ENCODE data around the gene SSBP2. TPM values are rescaled to one million over a fixed set of nuclear protein-coding genes. Genes with fewer than 3 reads are reported as not detected.
"Not testable (repeated sequence)": the region's sequence is repeated elsewhere in the genome, so short reads cannot be mapped to it uniquely, and the experiment has no call there.

The SSBP2 gene
- total RNA-seq, 2 experiments from 2014 or later: 13.1 to 21.5 TPM

DNA sequence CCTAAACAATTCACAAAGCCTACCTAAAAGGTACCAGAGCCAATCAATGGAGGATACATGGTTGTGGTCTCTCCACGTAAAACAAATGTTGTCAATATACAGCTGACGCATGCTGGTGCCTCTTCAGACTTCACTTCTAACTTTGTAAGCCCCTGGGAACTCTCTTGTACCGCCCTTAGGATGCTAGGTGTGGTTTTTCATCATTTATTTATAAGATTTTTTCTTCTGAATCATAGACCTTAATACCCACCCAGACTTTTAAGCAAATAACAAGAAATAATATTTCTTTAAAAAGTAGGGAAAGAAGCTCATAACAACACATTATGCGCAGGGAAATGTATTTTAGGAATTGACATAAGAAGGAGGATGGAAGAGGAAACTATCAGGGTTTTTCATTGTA is 33.0 kb downstream of the SSBP2 start:
- Mint-ChIP-seq H3K4me3 (no peak overlapping the region), H3K36me3 (peaks cover 7% of the 10 kb centered on the region), H3K27me3 (no peaks in the 10 kb centered on the region), H3K9me3 (ENCODE audit: low read depth) (peaks cover 2% of the 10 kb centered on the region), H3K27ac (peak overlapping the region; percentile 20), H3K4me1 (peaks cover 26% of the 10 kb centered on the region)
- CTCF ChIA-PET: no interaction called here
- no peak for ATAC-seq
- no peak for DNase-seq

DNA sequence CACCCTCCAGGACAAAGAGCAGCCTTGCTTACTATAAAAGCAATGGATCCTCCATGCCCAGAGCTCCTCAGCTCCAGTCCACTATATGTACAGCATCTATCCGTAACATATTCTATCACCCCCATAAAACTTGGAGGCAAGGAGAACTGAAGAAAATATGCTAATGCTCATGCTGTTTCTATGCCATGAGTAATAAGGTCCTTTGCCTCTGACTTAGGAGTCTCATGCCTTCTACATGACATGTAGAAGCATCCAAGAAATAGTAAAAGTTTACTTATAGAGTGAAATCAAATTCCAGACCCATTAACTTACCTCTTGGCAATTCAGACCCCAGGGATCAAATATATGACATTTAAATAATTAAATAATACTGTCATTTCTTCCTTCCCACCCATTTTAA is 33.7 kb downstream of the SSBP2 start:
- DNase-seq (no peak), ATAC-seq (no peak)
- H3K4me1 Mint-ChIP-seq: peaks cover 21% of the 10 kb centered on the region
- no peak overlapping the region for H3K4me3 Mint-ChIP-seq
- H3K27ac Mint-ChIP-seq: no peak overlapping the region
- H3K36me3 Mint-ChIP-seq: peaks cover 7% of the 10 kb centered on the region
- H3K27me3 Mint-ChIP-seq: no peaks in the 10 kb centered on the region
- peaks cover 2% of the 10 kb centered on the region for H3K9me3 Mint-ChIP-seq (ENCODE audit: low read depth)
- CTCF ChIA-PET: no interaction called here

DNA sequence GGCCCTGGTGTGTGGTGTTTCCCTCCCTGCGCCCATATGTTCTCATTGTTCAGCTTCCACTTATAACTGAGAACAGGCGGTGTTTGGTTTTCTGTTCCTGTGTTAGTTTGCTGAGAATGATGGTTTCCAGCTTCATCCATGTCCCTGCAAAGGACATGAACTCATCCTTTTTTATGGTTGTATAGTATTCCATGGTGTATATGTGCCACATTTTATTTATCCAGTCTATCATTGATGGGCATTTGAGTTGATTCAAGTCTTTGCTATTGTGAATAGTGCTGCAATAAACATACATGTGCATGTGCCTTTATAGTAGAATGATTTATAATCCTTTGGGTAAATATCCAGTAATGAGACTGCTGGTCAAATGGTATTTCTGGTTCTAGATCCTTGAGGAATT is 36.8 kb downstream of the SSBP2 start:
- H3K27ac Mint-ChIP-seq; H3K9me3 Mint-ChIP-seq (ENCODE audit: low read depth); H3K4me1 Mint-ChIP-seq; ATAC-seq; H3K4me3 Mint-ChIP-seq; H3K36me3 Mint-ChIP-seq; DNase-seq; H3K27me3 Mint-ChIP-seq; CTCF ChIA-PET: not testable (repeated sequence)

GRCh38 chr5:81708889-81709288 is 42.0 kb downstream of the SSBP2 start:
- H3K4me3 Mint-ChIP-seq: no peak overlapping the region
- H3K9me3 Mint-ChIP-seq (ENCODE audit: low read depth): peaks cover 4% of the 10 kb centered on the region
- CTCF ChIA-PET: no interaction called here
- DNase-seq (no peak), ATAC-seq (no peak)
- H3K4me1 Mint-ChIP-seq: no peaks in the 10 kb centered on the region
- H3K36me3 Mint-ChIP-seq: peaks cover 14% of the 10 kb centered on the region
- no peak overlapping the region for H3K27ac Mint-ChIP-seq
- H3K27me3 Mint-ChIP-seq: no peaks in the 10 kb centered on the region

GRCh38 chr5:81703840-81704239 is 47.1 kb downstream of the SSBP2 start:
- CTCF ChIA-PET: no interaction called here
- no peak overlapping the region for H3K27ac Mint-ChIP-seq
- ATAC-seq (no peak), DNase-seq (no peak)
- H3K9me3 Mint-ChIP-seq (ENCODE audit: low read depth): peaks cover 2% of the 10 kb centered on the region
- H3K27me3 Mint-ChIP-seq: no peaks in the 10 kb centered on the region
- peaks cover 18% of the 10 kb centered on the region for H3K36me3 Mint-ChIP-seq
- H3K4me3 Mint-ChIP-seq: no peak overlapping the region
- no peaks in the 10 kb centered on the region for H3K4me1 Mint-ChIP-seq

DNA sequence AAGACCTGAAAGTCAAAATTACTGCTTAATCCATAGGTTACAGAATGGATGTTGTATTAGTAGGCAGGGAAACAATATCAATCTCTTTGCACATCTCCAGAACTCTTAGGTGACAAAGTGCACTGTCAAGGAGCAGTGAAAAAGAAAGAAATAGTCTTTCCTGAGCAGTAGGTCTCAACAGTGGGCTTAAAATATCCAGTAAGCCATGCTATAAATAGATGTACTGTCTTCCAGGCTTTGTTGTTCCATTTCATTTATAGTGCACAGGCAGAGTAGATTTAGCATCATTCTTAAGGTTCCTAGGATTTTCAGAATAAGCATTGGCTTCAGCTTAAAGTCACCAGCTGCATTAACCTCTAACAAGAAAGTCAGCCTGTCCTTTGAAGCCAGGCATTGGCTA is 50.7 kb downstream of the SSBP2 start:
- peaks cover 2% of the 10 kb centered on the region for H3K9me3 Mint-ChIP-seq (ENCODE audit: low read depth)
- CTCF ChIA-PET: interaction anchor here (0.7 kb wide), 1 partner anchor 78 kb away, joined by 3 read pairs; no protein-coding TSS in a partner anchor
- ATAC-seq: no peak
- no peak for DNase-seq
- H3K4me3 Mint-ChIP-seq: no peak overlapping the region
- no peaks in the 10 kb centered on the region for H3K27me3 Mint-ChIP-seq
- H3K36me3 Mint-ChIP-seq: peaks cover 11% of the 10 kb centered on the region
- no peak overlapping the region for H3K27ac Mint-ChIP-seq
- H3K4me1 Mint-ChIP-seq: peaks cover 11% of the 10 kb centered on the region

DNA sequence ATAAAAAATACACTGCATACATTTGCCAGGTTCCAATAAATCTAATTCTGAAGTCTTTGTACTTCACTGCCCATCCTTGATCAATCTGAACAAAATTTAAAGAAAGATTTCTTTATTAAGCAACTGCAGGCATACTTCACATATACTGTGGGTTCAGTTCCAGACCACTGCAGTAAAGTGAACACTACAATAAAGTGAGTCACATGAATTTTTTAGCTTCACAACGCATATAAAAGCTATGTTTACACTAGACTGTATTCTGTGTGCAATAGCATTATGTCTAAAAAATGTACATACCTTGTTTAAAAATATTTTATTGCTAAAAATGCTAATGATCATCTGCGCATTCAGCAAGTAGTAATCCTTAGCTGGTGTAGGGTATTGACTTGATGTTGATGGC is 52.1 kb downstream of the SSBP2 start:
- DNase-seq (no peak), ATAC-seq (no peak)
- H3K27ac Mint-ChIP-seq: no peak overlapping the region
- H3K4me1 Mint-ChIP-seq: peaks cover 11% of the 10 kb centered on the region
- H3K36me3 Mint-ChIP-seq: peaks cover 8% of the 10 kb centered on the region
- H3K27me3 Mint-ChIP-seq: no peaks in the 10 kb centered on the region
- H3K4me3 Mint-ChIP-seq: no peak overlapping the region
- H3K9me3 Mint-ChIP-seq (ENCODE audit: low read depth): no peaks in the 10 kb centered on the region
- CTCF ChIA-PET: interaction anchor here (0.8 kb wide), 1 partner anchor 160 kb away, joined by 3 read pairs; no protein-coding TSS in a partner anchor

GRCh38 chr5:81696418-81697397 is 54.2 kb downstream of the SSBP2 start:
- H3K27ac Mint-ChIP-seq: no peak overlapping the region
- no peak for DNase-seq

GRCh38 chr5:81694726-81695125 is 56.2 kb downstream of the SSBP2 start:
- Mint-ChIP-seq H3K27me3 (no peaks in the 10 kb centered on the region), H3K4me3 (no peak overlapping the region), H3K4me1 (peaks cover 11% of the 10 kb centered on the region), H3K27ac (no peak overlapping the region), H3K9me3 (ENCODE audit: low read depth) (peaks cover 9% of the 10 kb centered on the region), H3K36me3 (peaks cover 23% of the 10 kb centered on the region)
- DNase-seq (no peak), ATAC-seq (no peak)
- CTCF ChIA-PET: no interaction called here

More at GRCh38 chr5:81696418-81697397, 54.2 kb downstream of the SSBP2 start:
- Mint-ChIP-seq H3K4me3 (no peak overlapping the region), H3K36me3 (peaks cover 11% of the 10 kb centered on the region), H3K9me3 (ENCODE audit: low read depth) (peaks cover under 1% of the 10 kb centered on the region), H3K27me3 (no peaks in the 10 kb centered on the region), H3K4me1 (peaks cover 11% of the 10 kb centered on the region)
- CTCF ChIA-PET: interaction anchor here (1.0 kb wide), 1 partner anchor 297 kb away, joined by 3 read pairs; no protein-coding TSS in a partner anchor
- no peak for ATAC-seq

- DNase-seq (no peak), ATAC-seq (no peak)
- H3K9me3 Mint-ChIP-seq (ENCODE audit: low read depth): peaks cover 11% of the 10 kb centered on the region
- CTCF ChIA-PET: no interaction called here
- peaks cover 32% of the 10 kb centered on the region for H3K36me3 Mint-ChIP-seq
- no peak overlapping the region for H3K4me3 Mint-ChIP-seq
- H3K4me1 Mint-ChIP-seq: no peaks in the 10 kb centered on the region
- no peaks in the 10 kb centered on the region for H3K27me3 Mint-ChIP-seq
- H3K27ac Mint-ChIP-seq: no peak overlapping the region
Measured at GRCh38 chr5:81688215-81688614, 62.7 kb downstream of the SSBP2 start.

GRCh38 chr5:81687292-81687691 is 63.6 kb downstream of the SSBP2 start:
- Mint-ChIP-seq H3K9me3 (ENCODE audit: low read depth) (peaks cover 11% of the 10 kb centered on the region), H3K27ac (no peak overlapping the region), H3K27me3 (no peaks in the 10 kb centered on the region), H3K4me3 (no peak overlapping the region), H3K4me1 (no peaks in the 10 kb centered on the region), H3K36me3 (peaks cover 33% of the 10 kb centered on the region)
- DNase-seq (no peak), ATAC-seq (no peak)
- CTCF ChIA-PET: no interaction called here

GRCh38 chr5:81685471-81685870 is 65.4 kb downstream of the SSBP2 start:
- CTCF ChIA-PET: no interaction called here

GRCh38 chr5:81679885-81680284 is 71.0 kb downstream of the SSBP2 start:
- Mint-ChIP-seq H3K4me1 (no peaks in the 10 kb centered on the region), H3K27me3 (no peaks in the 10 kb centered on the region), H3K4me3 (no peak overlapping the region), H3K36me3 (peaks cover 19% of the 10 kb centered on the region), H3K9me3 (ENCODE audit: low read depth) (peaks cover 7% of the 10 kb centered on the region), H3K27ac (no peak overlapping the region)
- no peak for ATAC-seq
- CTCF ChIA-PET: no interaction called here
- DNase-seq: no peak

More at GRCh38 chr5:81685471-81685870, 65.4 kb downstream of the SSBP2 start:
- H3K36me3 Mint-ChIP-seq: peaks cover 29% of the 10 kb centered on the region
- no peaks in the 10 kb centered on the region for H3K27me3 Mint-ChIP-seq
- DNase-seq (no peak), ATAC-seq (no peak)
- H3K4me3 Mint-ChIP-seq: no peak overlapping the region
- no peak overlapping the region for H3K27ac Mint-ChIP-seq
- H3K9me3 Mint-ChIP-seq (ENCODE audit: low read depth): peaks cover 12% of the 10 kb centered on the region
- H3K4me1 Mint-ChIP-seq: no peaks in the 10 kb centered on the region

GRCh38 chr5:81675420-81675819 is 75.5 kb downstream of the SSBP2 start:
- peaks cover 2% of the 10 kb centered on the region for H3K9me3 Mint-ChIP-seq (ENCODE audit: low read depth)
- H3K27ac Mint-ChIP-seq: no peak overlapping the region
- DNase-seq (no peak), ATAC-seq (no peak)
- CTCF ChIA-PET: no interaction called here
- H3K4me1 Mint-ChIP-seq: no peaks in the 10 kb centered on the region
- H3K4me3 Mint-ChIP-seq: no peak overlapping the region
- H3K27me3 Mint-ChIP-seq: no peaks in the 10 kb centered on the region
- peaks cover 7% of the 10 kb centered on the region for H3K36me3 Mint-ChIP-seq
